HepG2 (cell line): ENCODE measurements around the gene RRBP1. TPM values are rescaled to one million over a fixed set of nuclear protein-coding genes. Genes with fewer than 3 reads are reported as not detected.
A peak's percentile ranks its signal among the peaks of the same experiment; 100 is the strongest.

Source experiments
- AHR ChIP-seq: IDR thresholded peaks from 2 replicates; pipeline ENCODE4 v1.6.1; 2018; ENCODE audit warnings: missing genetic modification reagents, missing compliant biosample characterization
- ARID4A ChIP-seq: sonication (generic); formaldehyde crosslinking; IDR thresholded peaks from 2 replicates; pipeline ENCODE4 v1.5.0; 2020; ENCODE audit warnings: mild to moderate bottlenecking, missing genetic modification reagents, borderline replicate concordance
- ATF2 ChIP-seq: sonication (generic); formaldehyde crosslinking; IDR thresholded peaks from 2 replicates; pipeline ENCODE4 v1.4.0; 2020; ENCODE audit warnings: missing genetic modification reagents
- CHCHD3 ChIP-seq: sonication (generic); formaldehyde crosslinking; IDR thresholded peaks from 2 replicates; pipeline ENCODE4 v1.8.0; 2022; ENCODE audit warnings: mild to moderate bottlenecking, missing genetic modification reagents, moderate library complexity
- FOXO1 ChIP-seq: sonication (generic); formaldehyde crosslinking; IDR thresholded peaks from 2 replicates; pipeline ENCODE4 v1.4.0; 2020; ENCODE audit warnings: missing genetic modification reagents
- HDAC1 ChIP-seq: sonication (generic); formaldehyde crosslinking; IDR thresholded peaks from 2 replicates; pipeline ENCODE4 v1.5.1; 2020; ENCODE audit warnings: mild to moderate bottlenecking, missing genetic modification reagents
- HMG20B ChIP-seq: conservative IDR thresholded peaks from 2 replicates; pipeline ENCODE4 v1.6.1; 2016; ENCODE audit warnings: missing genetic modification reagents, missing compliant biosample characterization
- HNF1B ChIP-seq: sonication (generic); formaldehyde crosslinking; IDR thresholded peaks from 2 replicates; pipeline ENCODE4 v1.5.1; 2020; ENCODE audit warnings: mild to moderate bottlenecking, moderate library complexity, missing genetic modification reagents
- JDP2 ChIP-seq: sonication (generic); formaldehyde crosslinking; IDR thresholded peaks from 2 replicates; pipeline ENCODE4 v1.8.1; 2022; ENCODE audit warnings: missing genetic modification reagents, borderline replicate concordance
- JUNB ChIP-seq: sonication (generic); formaldehyde crosslinking; IDR thresholded peaks from 2 replicates; pipeline ENCODE4 v1.8.0; 2022; ENCODE audit warnings: missing genetic modification reagents, mild to moderate bottlenecking, borderline replicate concordance
- KLF6 ChIP-seq: IDR thresholded peaks from 2 replicates; pipeline ENCODE4 v1.8.0; 2016; ENCODE audit warnings: missing biosample characterization, missing genetic modification reagents
- PHF21A ChIP-seq: sonication (generic); formaldehyde crosslinking; IDR thresholded peaks from 2 replicates; pipeline ENCODE4 v1.5.0; 2020; ENCODE audit warnings: mild to moderate bottlenecking, missing genetic modification reagents
- RXRA ChIP-seq: sonication (generic); formaldehyde crosslinking; IDR thresholded peaks from 2 replicates; pipeline ENCODE4 v1.5.1; 2020; ENCODE audit warnings: missing genetic modification reagents
- RXRB ChIP-seq: IDR thresholded peaks from 2 replicates; pipeline ENCODE4 v1.6.1; 2016; ENCODE audit warnings: borderline replicate concordance, missing genetic modification reagents, missing compliant biosample characterization
- STAT5B ChIP-seq: sonication (generic); formaldehyde crosslinking; IDR thresholded peaks from 2 replicates; pipeline ENCODE4 v1.4.0; 2020; ENCODE audit warnings: missing genetic modification reagents
- ZNF121 ChIP-seq: sonication (generic); formaldehyde crosslinking; IDR thresholded peaks from 2 replicates; pipeline ENCODE4 v1.5.0; 2020; ENCODE audit warnings: mild to moderate bottlenecking, missing genetic modification reagents
- ZNF430 ChIP-seq: sonication (generic); formaldehyde crosslinking; IDR thresholded peaks from 2 replicates; pipeline ENCODE4 v1.9.0; 2021; ENCODE audit warnings: mild to moderate bottlenecking, missing genetic modification reagents
- ZNF572 ChIP-seq: sonication (generic); formaldehyde crosslinking; IDR thresholded peaks from 2 replicates; pipeline ENCODE4 v1.5.1; 2020; ENCODE audit warnings: mild to moderate bottlenecking, missing genetic modification reagents
- ZNF740 ChIP-seq: sonication (generic); formaldehyde crosslinking; IDR thresholded peaks from 2 replicates; pipeline ENCODE4 v1.4.0; 2020; ENCODE audit warnings: missing genetic modification reagents
- ZNF768 ChIP-seq: sonication (generic); formaldehyde crosslinking; IDR thresholded peaks from 2 replicates; pipeline ENCODE4 v1.4.0; 2020; ENCODE audit warnings: missing genetic modification reagents
- ZNF781 ChIP-seq: sonication (generic); formaldehyde crosslinking; IDR thresholded peaks from 2 replicates; pipeline ENCODE4 v1.5.1; 2020; ENCODE audit warnings: borderline replicate concordance, mild to moderate bottlenecking, missing genetic modification reagents; ENCODE audit errors: not compliant biosample characterization
- polyA plus RNA-seq, 8 experiments: library from polyadenylated mRNA; depleted of rRNA in 3 of 8; stranded (reverse) in 7 of 8; unstranded in 1 of 8; fragments of >200 nt; fragmentation: Illumina TruSeq in 4 of 8; extraction: Trizol in 4 of 8; gene quantifications; 2 replicates each; pipeline versions ENCODE4 v1.2.1 to v1.2.3, GENCODE V29; 2011 to 2016; ENCODE audit warnings: low read depth in 4 of 8, missing spikeins in 1 of 8, mixed read lengths in 1 of 8; ENCODE audit not compliant: insufficient read depth in 1 of 8
- total RNA-seq, 5 experiments: library from RNA; depleted of rRNA; stranded (reverse); fragments of >200 nt; fragmentation: Illumina TruSeq; extraction: Trizol; gene quantifications; 2 replicates each; pipeline ENCODE4 v1.2.3, GENCODE V29; 2016; ENCODE audit warnings: low read depth in 1 of 5

Gene RRBP1
- total and polyA plus RNA-seq, 2 of the 13 experiments (the other 11 are each of a cell fraction or from before 2014, with no cell fraction given): 150 to 222 TPM

GRCh38 chr20:17605131-17605660 is 76.8 kb downstream of the RRBP1 start (continued):
- TF ChIP-seq ARID4A (CRISPR knock-in tag): peak; percentile 65; the same call in 1 of the 2 replicates
- TF ChIP-seq RXRB (CRISPR knock-in tag): peak; percentile 85
- TF ChIP-seq JDP2 (CRISPR knock-in tag): no peak
- no peak for TF ChIP-seq ZNF572
- TF ChIP-seq ZNF781: peak; percentile 46
- TF ChIP-seq AHR: peak; percentile 32; the same call in 1 of the 2 replicates
- peak; percentile 49; the same call in 1 of the 2 replicates for TF ChIP-seq RXRA
- peak; percentile 72 for TF ChIP-seq PHF21A (CRISPR knock-in tag)
- TF ChIP-seq KLF6: no peak
- no peak for TF ChIP-seq STAT5B (CRISPR knock-in tag)
- peak; percentile 91 for TF ChIP-seq ZNF121 (CRISPR knock-in tag)
- peak; percentile 66; the same call in 1 of the 2 replicates for TF ChIP-seq ZNF430 (CRISPR knock-in tag)
- TF ChIP-seq FOXO1 (CRISPR knock-in tag): peak; percentile 79; the same call in 1 of the 2 replicates
- TF ChIP-seq ATF2 (CRISPR knock-in tag): peak; percentile 28; the same call in 1 of the 2 replicates
- peak; percentile 72; the same call in 1 of the 2 replicates for TF ChIP-seq ZNF768 (CRISPR knock-in tag)
- peak; percentile 44; the same call in 1 of the 2 replicates for TF ChIP-seq HNF1B
- TF ChIP-seq HDAC1 (CRISPR knock-in tag): peak; percentile 83
- TF ChIP-seq JUNB (CRISPR knock-in tag): no peak
- TF ChIP-seq ZNF740 (CRISPR knock-in tag): no peak
- no peak for TF ChIP-seq CHCHD3 (CRISPR knock-in tag)
- no peak for TF ChIP-seq HMG20B
